Measurements from ENCODE around the gene SDCBP2.
"Not testable (repeated sequence)": the region's sequence is repeated elsewhere in the genome, so short reads cannot be mapped to it uniquely, and the experiment has no call there.

Gene SDCBP2

DNA sequence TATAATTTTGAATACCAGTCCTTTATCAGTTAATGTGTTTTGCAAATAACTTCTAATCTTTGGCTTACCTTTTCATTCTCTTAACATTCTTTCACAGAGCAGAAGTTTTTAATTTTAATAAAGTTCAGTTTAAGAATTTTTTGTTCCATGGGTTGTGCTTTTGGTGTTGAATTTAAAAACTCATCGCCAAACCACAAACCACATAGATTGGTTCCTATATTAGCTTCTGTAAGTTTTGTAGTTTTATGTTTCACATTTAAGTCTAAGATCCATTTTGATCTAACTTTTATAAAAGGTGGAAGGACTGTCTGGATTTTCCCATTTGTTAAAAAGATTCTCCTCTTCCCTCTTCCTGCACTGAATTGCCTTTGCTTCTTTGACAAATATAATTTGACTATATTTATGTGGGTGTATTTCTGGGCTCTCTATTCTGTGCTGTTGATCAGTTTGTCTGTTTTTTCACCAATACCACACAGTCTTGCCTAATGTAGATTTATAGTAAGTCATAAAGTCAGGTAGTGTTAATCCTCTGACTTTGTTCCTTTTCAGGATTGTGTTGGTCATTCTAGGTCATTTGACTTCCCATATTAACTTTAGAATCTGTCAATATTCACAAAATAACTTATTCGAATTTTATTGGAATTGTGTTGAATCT lies 17.5 kb upstream of the SDCBP2 start:
- DNase-seq (ENCODE audit: extremely low spot score): no peak
- no peak for TF ChIP-seq CTBP1 (IDR thresholded peaks at IDR 0.05; ENCODE audit: borderline replicate concordance)
- no peak for TF ChIP-seq ELF4 (IDR thresholded peaks at IDR 0.05)
- no peak for TF ChIP-seq ZNF384 (IDR thresholded peaks at IDR 0.05)
- no peak for TF ChIP-seq TARDBP (IDR thresholded peaks at IDR 0.05)
- no peak for TF ChIP-seq FOXM1 (IDR thresholded peaks at IDR 0.05; ENCODE audit: borderline replicate concordance)
- TF ChIP-seq BHLHE40 (IDR thresholded peaks at IDR 0.05; ENCODE audit: borderline replicate concordance): no peak
- no peak for TF ChIP-seq NFRKB (IDR thresholded peaks at IDR 0.05)
- TF ChIP-seq LEF1 (IDR thresholded peaks at IDR 0.05; ENCODE audit: borderline replicate concordance): no peak
- no peak for TF ChIP-seq L3MBTL2 (conservative IDR thresholded peaks at IDR 0.05)
- TF ChIP-seq FOXK2 (IDR thresholded peaks at IDR 0.05): no peak
- CTCF ChIA-PET: no interaction called here
- POLR2A ChIA-PET: no interaction called here

GRCh38 chr20:1345756-1346093 lies 16.8 kb upstream of the SDCBP2 start:
- no peak for TF ChIP-seq FOXA1 (IDR thresholded peaks at IDR 0.05)
- no peak for TF ChIP-seq FOXK2 (IDR thresholded peaks at IDR 0.05)
- no peak for TF ChIP-seq SUZ12 (IDR thresholded peaks at IDR 0.05)
- ChIA-PET CTCF (no interaction called here), POLR2A (no interaction called here)
- DNase-seq (ENCODE audit: extremely low spot score): no peak

- ChIA-PET POLR2A (no interaction called here), CTCF (no interaction called here)
- TF ChIP-seq ELF4 (IDR thresholded peaks at IDR 0.05): no peak
- TF ChIP-seq LEF1 (IDR thresholded peaks at IDR 0.05; ENCODE audit: borderline replicate concordance): no peak
- TF ChIP-seq TARDBP (IDR thresholded peaks at IDR 0.05): no peak
- DNase-seq (ENCODE audit: extremely low spot score): no peak
Observed at GRCh38 chr20:1345030-1345755, 16.3 kb upstream of the SDCBP2 start.

DNA sequence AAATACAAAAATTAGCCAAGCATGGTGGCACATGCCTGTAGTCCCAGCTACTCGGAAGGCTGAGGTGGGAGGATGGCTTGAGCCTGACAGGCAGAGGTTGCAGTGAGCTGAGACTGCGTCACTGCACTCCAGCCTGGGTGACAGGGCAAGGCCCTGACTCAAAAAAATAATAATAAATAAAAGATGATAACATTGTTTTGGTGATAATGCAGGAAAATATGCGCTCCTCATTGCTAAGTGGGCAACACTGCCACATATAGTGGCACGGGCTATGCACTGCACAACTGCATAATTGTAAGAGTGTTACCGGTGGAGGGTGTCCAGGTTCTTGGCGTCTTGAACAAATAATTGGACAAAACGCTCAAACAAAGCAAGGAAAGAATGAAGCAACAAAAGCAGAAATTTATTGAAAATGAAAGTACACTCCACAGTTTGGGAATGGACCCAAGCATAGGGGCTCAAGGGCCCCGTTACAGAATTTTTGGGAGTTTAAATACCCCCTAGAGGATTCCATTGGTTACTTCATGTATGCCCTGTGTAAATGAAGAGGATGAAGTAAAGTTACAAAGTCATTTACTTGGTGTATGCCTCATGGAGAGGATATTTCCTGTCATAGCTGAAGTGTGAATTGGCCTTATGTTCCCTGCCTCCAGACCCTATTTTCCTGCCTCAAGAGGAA lies 14.6 kb upstream of the SDCBP2 start:
- CTCF ChIA-PET; DNase-seq (ENCODE audit: extremely low spot score); POLR2A ChIA-PET: not testable (repeated sequence)

- DNase-seq (ENCODE audit: extremely low spot score): no peak
- ChIA-PET CTCF (interaction anchor here (0.7 kb wide), 1 partner anchor 15 kb away, joined by 4 read pairs; no protein-coding TSS in a partner anchor), POLR2A (no interaction called here)
- TF ChIP-seq NFRKB (IDR thresholded peaks at IDR 0.05) (no peak), HDGF (IDR thresholded peaks at IDR 0.05; ENCODE audit: borderline replicate concordance) (no peak), FOXK2 (IDR thresholded peaks at IDR 0.05) (no peak), FOXA1 (IDR thresholded peaks at IDR 0.05) (no peak), BHLHE40 (IDR thresholded peaks at IDR 0.05; ENCODE audit: borderline replicate concordance) (no peak), FOXM1 (IDR thresholded peaks at IDR 0.05; ENCODE audit: borderline replicate concordance) (no peak), ZNF384 (IDR thresholded peaks at IDR 0.05) (no peak), ARNT (IDR thresholded peaks at IDR 0.05) (no peak), CTBP1 (IDR thresholded peaks at IDR 0.05; ENCODE audit: borderline replicate concordance) (no peak), PKNOX1 (IDR thresholded peaks at IDR 0.05) (no peak), ELF4 (IDR thresholded peaks at IDR 0.05) (no peak), SP1 (IDR thresholded peaks at IDR 0.05) (no peak), TARDBP (IDR thresholded peaks at IDR 0.05) (no peak), L3MBTL2 (conservative IDR thresholded peaks at IDR 0.05) (no peak)
Observed at GRCh38 chr20:1341561-1342265, 12.8 kb upstream of the SDCBP2 start.

DNA sequence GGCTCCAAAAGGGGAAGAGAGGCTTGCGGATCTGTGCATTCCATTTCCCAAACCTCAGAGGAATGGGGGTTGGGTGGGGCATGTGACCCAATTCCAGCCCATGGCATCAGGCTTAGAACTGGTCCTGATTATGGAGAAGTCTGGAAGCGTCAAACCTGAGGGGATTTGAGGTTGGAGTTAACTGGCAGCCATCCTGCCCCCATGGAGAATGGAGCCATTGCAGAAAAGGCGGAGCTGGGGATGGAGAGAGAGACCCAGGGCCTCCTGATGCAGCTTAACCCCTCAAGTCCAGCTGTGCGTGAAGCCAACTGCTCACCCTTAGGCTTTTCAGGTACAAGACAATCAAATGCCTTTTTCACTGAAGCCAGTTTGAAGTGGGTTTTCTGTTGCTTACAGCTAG lies 9.9 kb upstream of the SDCBP2 start:
- DNase-seq (ENCODE audit: extremely low spot score): no peak
- TF ChIP-seq ARNT (IDR thresholded peaks at IDR 0.05) (no peak), CTBP1 (IDR thresholded peaks at IDR 0.05; ENCODE audit: borderline replicate concordance) (no peak), NFRKB (IDR thresholded peaks at IDR 0.05) (no peak), ELF4 (IDR thresholded peaks at IDR 0.05) (no peak), SUZ12 (IDR thresholded peaks at IDR 0.05) (no peak), FOXM1 (IDR thresholded peaks at IDR 0.05; ENCODE audit: borderline replicate concordance) (no peak), FOXK2 (IDR thresholded peaks at IDR 0.05) (no peak), L3MBTL2 (conservative IDR thresholded peaks at IDR 0.05) (no peak), LEF1 (IDR thresholded peaks at IDR 0.05; ENCODE audit: borderline replicate concordance) (no peak), FOXA1 (IDR thresholded peaks at IDR 0.05) (no peak), SP1 (IDR thresholded peaks at IDR 0.05) (no peak), HDGF (IDR thresholded peaks at IDR 0.05; ENCODE audit: borderline replicate concordance) (no peak)
- ChIA-PET CTCF (no interaction called here), POLR2A (interaction anchor here (1.2 to 1.3 kb wide), 2 partner anchors 11 to 13 kb away, joined by 3 read pairs; no protein-coding TSS in a partner anchor)

DNA sequence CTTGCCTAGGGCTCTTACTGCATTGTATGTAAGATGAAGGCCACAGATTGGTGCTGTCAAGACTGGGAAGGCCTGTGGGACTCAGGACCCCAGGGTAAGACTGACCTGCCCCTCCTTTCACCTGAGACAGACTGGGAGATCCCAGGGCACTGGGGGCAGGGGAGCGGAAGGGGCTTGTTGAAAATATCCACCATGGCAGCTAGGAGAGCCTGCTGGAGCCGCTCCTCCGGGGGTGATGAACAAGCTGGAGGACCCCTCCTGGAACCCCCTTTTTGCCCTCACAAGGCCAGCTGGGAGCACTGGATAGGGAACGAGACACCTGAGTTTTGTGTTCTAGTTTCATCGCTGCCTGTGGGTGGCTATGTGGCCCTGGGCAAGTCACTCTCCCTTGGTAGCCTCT lies 9.2 kb upstream of the SDCBP2 start:
- ChIA-PET POLR2A (interaction anchor here (1.2 to 1.3 kb wide), 2 partner anchors 10 to 12 kb away, joined by 3 read pairs; no protein-coding TSS in a partner anchor), CTCF (no interaction called here)
- no peak for DNase-seq (ENCODE audit: extremely low spot score)
- TF ChIP-seq CTBP1 (IDR thresholded peaks at IDR 0.05; ENCODE audit: borderline replicate concordance): no peak
- no peak for TF ChIP-seq NFRKB (IDR thresholded peaks at IDR 0.05)
- no peak for TF ChIP-seq ARNT (IDR thresholded peaks at IDR 0.05)
- TF ChIP-seq LEF1 (IDR thresholded peaks at IDR 0.05; ENCODE audit: borderline replicate concordance): no peak
- no peak for TF ChIP-seq SUZ12 (IDR thresholded peaks at IDR 0.05)
- TF ChIP-seq TARDBP (IDR thresholded peaks at IDR 0.05): no peak
- TF ChIP-seq HDGF (IDR thresholded peaks at IDR 0.05; ENCODE audit: borderline replicate concordance): no peak
- no peak for TF ChIP-seq BHLHE40 (IDR thresholded peaks at IDR 0.05; ENCODE audit: borderline replicate concordance)
- TF ChIP-seq ELF4 (IDR thresholded peaks at IDR 0.05): no peak
- TF ChIP-seq FOXK2 (IDR thresholded peaks at IDR 0.05): no peak
- TF ChIP-seq FOXM1 (IDR thresholded peaks at IDR 0.05; ENCODE audit: borderline replicate concordance): no peak
- TF ChIP-seq FOXA1 (IDR thresholded peaks at IDR 0.05): no peak
- no peak for TF ChIP-seq L3MBTL2 (conservative IDR thresholded peaks at IDR 0.05)
- TF ChIP-seq PKNOX1 (IDR thresholded peaks at IDR 0.05): no peak
- no peak for TF ChIP-seq ZNF384 (IDR thresholded peaks at IDR 0.05)
- TF ChIP-seq SP1 (IDR thresholded peaks at IDR 0.05): no peak

Measured in HEK293T (cell line).